ENCODE results near the gene ITGA2. TPM values are rescaled to one million over a fixed set of nuclear protein-coding genes. Genes with fewer than 3 reads are reported as not detected.
A peak's percentile ranks its signal among the peaks of the same experiment; 100 is the strongest.

ITGA2 gene
- total RNA-seq, 4 donors from 2014 or later: 5.0 to 22.5 (median 17.4) TPM

DNA sequence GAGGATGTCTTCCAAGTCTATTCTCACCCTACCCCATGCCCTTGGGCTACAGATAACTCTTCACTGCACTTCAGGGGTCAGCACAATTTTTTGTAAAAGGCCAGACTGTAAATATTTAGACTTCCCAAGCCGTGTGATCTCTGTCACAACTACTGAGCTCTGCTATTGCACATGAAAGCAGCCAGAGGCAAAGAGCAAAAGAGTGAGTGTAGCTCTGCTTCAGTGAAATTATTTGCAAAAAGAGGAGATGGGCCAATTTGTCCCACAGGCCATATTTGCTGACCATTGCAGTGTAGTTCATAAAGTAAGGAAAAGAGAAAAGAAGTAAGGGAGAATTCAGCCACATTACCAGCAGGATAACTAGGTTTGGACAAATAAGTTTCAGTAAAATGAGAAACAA lies 127.4 kb downstream of the ITGA2 start:
- Histone ChIP-seq H3K36me3 (no peaks in the 10 kb centered on the region), H3K4me3 (no peak overlapping the region), H3K4me1 (no peaks in the 10 kb centered on the region), H3K27ac (no peak overlapping the region), H3K9me3 (no peaks in the 10 kb centered on the region), H3K27me3 (no peaks in the 10 kb centered on the region)
- TF ChIP-seq, protein P1, sequence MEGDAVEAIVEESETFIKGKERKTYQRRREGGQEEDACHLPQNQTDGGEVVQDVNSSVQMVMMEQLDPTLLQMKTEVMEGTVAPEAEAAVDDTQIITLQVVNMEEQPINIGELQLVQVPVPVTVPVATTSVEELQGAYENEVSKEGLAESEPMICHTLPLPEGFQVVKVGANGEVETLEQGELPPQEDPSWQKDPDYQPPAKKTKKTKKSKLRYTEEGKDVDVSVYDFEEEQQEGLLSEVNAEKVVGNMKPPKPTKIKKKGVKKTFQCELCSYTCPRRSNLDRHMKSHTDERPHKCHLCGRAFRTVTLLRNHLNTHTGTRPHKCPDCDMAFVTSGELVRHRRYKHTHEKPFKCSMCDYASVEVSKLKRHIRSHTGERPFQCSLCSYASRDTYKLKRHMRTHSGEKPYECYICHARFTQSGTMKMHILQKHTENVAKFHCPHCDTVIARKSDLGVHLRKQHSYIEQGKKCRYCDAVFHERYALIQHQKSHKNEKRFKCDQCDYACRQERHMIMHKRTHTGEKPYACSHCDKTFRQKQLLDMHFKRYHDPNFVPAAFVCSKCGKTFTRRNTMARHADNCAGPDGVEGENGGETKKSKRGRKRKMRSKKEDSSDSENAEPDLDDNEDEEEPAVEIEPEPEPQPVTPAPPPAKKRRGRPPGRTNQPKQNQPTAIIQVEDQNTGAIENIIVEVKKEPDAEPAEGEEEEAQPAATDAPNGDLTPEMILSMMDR (IDR thresholded peaks at IDR 0.05): no peak
- TF ChIP-seq POLR2A (IDR thresholded peaks at IDR 0.05): no peak
- DNase-seq: no peak

GRCh38 chr5:53118879-53119278 lies 129.7 kb downstream of the ITGA2 start:
- TF ChIP-seq, protein P1 (IDR thresholded peaks at IDR 0.05): no peak
- no peak for TF ChIP-seq POLR2A (IDR thresholded peaks at IDR 0.05)
- Histone ChIP-seq H3K36me3 (no peaks in the 10 kb centered on the region), H3K4me3 (no peak overlapping the region), H3K27me3 (no peaks in the 10 kb centered on the region), H3K9me3 (no peaks in the 10 kb centered on the region), H3K4me1 (no peaks in the 10 kb centered on the region), H3K27ac (no peak overlapping the region)
- DNase-seq: no peak

GRCh38 chr5:53120165-53120564 lies 131.0 kb downstream of the ITGA2 start:
- Histone ChIP-seq H3K4me3 (no peak overlapping the region), H3K27me3 (no peaks in the 10 kb centered on the region), H3K27ac (no peak overlapping the region), H3K4me1 (no peaks in the 10 kb centered on the region), H3K36me3 (no peaks in the 10 kb centered on the region), H3K9me3 (no peaks in the 10 kb centered on the region)
- DNase-seq: no peak
- TF ChIP-seq, protein P1 (IDR thresholded peaks at IDR 0.05): no peak
- no peak for TF ChIP-seq POLR2A (IDR thresholded peaks at IDR 0.05)

- Histone ChIP-seq H3K27ac (no peak overlapping the region), H3K27me3 (no peaks in the 10 kb centered on the region), H3K36me3 (no peaks in the 10 kb centered on the region), H3K4me1 (no peaks in the 10 kb centered on the region), H3K9me3 (no peaks in the 10 kb centered on the region), H3K4me3 (no peak overlapping the region)
- TF ChIP-seq, protein P1 (IDR thresholded peaks at IDR 0.05): peak in 1 of 6 experiments; percentile 13
- no peak for TF ChIP-seq POLR2A (IDR thresholded peaks at IDR 0.05)
- DNase-seq: no peak
These were observed 134.6 kb downstream of the ITGA2 start for GRCh38 chr5:53123702-53124101.

DNA sequence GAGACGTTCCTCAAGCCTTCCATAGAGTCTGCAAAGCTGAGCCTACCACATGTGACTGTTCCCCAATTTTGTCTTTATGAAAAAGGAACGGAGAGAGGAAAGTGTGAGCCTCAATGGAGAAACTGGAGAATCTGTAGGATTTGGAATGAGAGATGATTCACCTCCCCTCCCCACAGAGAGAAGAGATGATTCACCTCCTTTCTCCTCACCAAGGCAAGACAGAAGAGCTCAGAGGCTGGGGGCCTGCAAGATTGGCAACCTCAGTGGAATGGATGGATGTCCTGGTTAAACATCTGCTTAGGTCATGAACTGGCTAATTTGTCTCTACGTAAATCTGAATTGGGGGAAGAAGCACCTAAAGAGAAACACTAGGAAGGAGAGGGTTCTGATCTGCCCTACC lies 137.4 kb downstream of the ITGA2 start:
- H3K36me3 ChIP-seq: no peaks in the 10 kb centered on the region
- H3K4me3 ChIP-seq: no peak overlapping the region
- H3K4me1 ChIP-seq: no peaks in the 10 kb centered on the region
- no peaks in the 10 kb centered on the region for H3K9me3 ChIP-seq
- H3K27me3 ChIP-seq: no peaks in the 10 kb centered on the region
- no peak overlapping the region for H3K27ac ChIP-seq
- no peak for DNase-seq
- TF ChIP-seq POLR2A (IDR thresholded peaks at IDR 0.05): no peak
- TF ChIP-seq, protein P1 (IDR thresholded peaks at IDR 0.05): no peak

GRCh38 chr5:53127107-53127506 lies 138.0 kb downstream of the ITGA2 start:
- Histone ChIP-seq H3K27ac (no peak overlapping the region), H3K9me3 (no peaks in the 10 kb centered on the region), H3K36me3 (no peaks in the 10 kb centered on the region), H3K27me3 (no peaks in the 10 kb centered on the region), H3K4me1 (no peaks in the 10 kb centered on the region), H3K4me3 (no peak overlapping the region)
- TF ChIP-seq, protein P1 (IDR thresholded peaks at IDR 0.05): no peak
- TF ChIP-seq POLR2A (IDR thresholded peaks at IDR 0.05): no peak
- DNase-seq: no peak

Measured in Peyer's patch (tissue), 4 donors.